Measurements from ENCODE around the gene PIP4K2B.

GRCh38 chr17:38791162-38791561 is 8.2 kb downstream of the PIP4K2B start:
- TF ChIP-seq CTCF (IDR thresholded peaks at IDR 0.05) = no peak
- no peak for TF ChIP-seq POLR2A (IDR thresholded peaks at IDR 0.05)
- no peak for TF ChIP-seq POLR2AphosphoS5 (IDR thresholded peaks at IDR 0.05)
- no peak for TF ChIP-seq EP300 (IDR thresholded peaks at IDR 0.05)

Data from sigmoid colon (tissue), 4 donors.